Esophagus mucosa (tissue), 1 donor: Measurements from ENCODE around the gene TMEM117. TPM values are rescaled to one million over a fixed set of nuclear protein-coding genes. Genes with fewer than 3 reads are reported as not detected.
"Not testable (repeated sequence)": the region's sequence is repeated elsewhere in the genome, so short reads cannot be mapped to it uniquely, and the experiment has no call there.

ENCODE experiments used
- ATAC-seq: fragments of 200-7000 bp; cut with Tn5 transposase; one replicate; pipeline ENCODE4 v1.9.1; 2020
- total RNA-seq: library from RNA; stranded (reverse); gene quantifications from one replicate; pipeline ENCODE4 v1.2.4, GENCODE V29; 2023
- donor health status: DM: yes; HTN: yes; CAD: no.

Gene TMEM117
- total RNA-seq, 1 donor from 2014 or later: 14.3 TPM

DNA sequence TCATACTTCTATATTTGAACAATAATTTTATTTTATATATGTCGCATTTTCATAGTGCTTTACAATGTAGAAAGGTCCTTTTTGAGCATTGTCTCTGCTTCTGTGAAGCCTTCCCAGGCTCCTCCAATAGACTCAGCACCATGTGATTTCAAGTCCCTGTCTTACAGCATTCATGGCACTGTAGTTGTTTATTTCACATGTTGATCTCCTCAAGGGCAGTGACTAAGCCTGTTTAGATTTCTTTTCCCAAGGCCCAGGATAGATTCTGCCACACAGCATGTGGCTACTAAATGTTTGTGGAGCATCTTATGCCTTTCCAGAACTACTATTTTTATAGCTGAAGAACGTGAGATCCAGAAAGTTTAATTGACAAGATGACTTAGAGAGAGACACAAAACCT, 391.7 kb downstream of the TMEM117 start:
- no peak for ATAC-seq

DNA sequence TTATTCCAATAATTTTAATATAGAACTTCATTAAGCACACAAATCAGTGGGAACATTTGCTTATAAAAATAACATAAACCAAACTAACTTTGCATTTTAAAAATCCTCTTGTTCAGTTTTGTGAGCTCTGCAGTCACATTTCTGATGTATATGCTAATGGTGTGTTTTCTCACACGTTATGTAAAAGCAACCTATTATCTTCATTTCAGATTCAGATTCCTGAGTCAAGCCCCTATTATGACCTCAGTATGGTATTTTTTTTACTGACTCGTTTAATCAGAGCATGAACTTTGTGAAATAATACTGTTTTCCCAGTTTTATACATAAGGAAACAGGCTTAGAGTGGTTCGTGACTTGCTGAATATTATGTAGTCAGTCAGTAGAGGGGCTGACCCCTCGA, 394.0 kb downstream of the TMEM117 start:
- ATAC-seq: no peak

DNA sequence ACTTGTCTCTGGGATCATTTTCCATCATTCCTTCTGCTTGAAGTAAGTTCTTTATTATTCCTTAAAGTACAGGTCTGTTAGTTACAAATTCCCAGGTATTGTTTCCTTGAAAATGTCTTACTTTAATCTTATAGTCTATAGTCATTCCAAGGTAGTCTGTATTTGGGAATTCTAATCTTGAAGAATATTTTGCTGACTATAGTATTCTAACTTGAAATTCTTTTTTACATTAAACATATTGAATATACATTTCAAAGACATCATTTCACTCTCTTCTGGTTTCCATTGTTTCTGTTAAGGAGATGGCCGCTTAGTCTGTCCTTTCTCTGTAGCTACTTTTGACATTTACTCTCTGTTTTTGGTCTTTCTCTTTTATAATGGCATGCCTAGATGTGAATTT, 399.8 kb downstream of the TMEM117 start:
- no peak for ATAC-seq

DNA sequence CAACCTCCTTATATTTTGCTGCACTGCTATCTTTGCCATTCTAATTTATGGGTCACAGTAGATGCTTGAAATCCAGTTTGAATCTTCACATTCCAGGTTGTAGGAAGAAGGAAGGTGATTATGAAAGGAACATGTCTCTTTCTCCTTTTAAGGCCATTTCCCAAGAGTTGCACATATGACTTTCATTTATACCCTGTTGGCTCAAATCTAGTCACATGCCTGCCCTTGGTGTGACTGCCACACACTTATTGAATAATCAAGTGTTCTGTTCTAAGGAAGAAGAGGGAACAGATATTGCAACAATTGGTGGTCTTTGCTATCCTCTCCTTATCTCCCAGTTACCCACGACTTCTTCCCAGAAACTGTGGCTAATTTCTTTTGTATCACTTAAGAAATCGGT, 404.3 kb downstream of the TMEM117 start:
- no peak for ATAC-seq

DNA sequence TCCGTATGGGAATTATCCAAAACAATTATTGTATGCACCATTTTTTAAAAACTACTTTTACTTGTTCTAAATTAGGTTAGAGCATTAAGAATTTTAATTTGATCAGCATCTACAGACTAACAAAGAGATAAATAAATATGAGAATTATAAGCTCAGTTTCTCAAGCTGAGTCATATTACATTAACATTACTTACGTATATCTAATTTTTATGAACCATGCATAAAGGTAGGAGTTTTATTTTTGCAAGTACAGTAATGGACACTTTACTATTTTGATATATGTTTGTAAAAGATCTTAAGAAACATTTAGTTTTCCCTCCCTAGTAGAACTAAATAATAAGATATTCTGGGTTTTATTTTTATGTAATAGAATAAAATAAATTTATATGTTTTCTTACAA, 410.1 kb downstream of the TMEM117 start:
- ATAC-seq: no peak

GRCh38 chr12:44246482-44247105, 410.7 kb downstream of the TMEM117 start:
- ATAC-seq: no peak

GRCh38 chr12:44247588-44247987, 411.7 kb downstream of the TMEM117 start:
- no peak for ATAC-seq

DNA sequence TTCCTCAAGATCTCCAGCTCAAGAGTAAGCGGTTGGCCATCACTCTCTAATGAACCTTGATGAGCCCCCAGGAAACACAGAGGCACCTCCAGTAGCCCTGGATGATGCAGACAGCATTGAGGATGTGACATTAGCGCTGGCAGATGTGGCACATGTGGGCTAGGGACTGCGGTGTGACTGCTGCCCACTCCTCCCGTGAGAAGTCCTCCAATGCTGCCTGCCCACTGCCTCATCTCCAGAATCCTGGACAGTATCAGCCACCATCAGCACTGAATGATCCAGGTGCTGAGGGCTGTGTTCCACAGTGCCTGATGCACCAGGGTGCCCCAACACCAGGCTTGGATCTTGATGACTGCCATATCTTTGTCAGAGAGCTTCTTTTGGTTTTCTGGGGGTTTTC, 412.6 kb downstream of the TMEM117 start:
- ATAC-seq: no peak

DNA sequence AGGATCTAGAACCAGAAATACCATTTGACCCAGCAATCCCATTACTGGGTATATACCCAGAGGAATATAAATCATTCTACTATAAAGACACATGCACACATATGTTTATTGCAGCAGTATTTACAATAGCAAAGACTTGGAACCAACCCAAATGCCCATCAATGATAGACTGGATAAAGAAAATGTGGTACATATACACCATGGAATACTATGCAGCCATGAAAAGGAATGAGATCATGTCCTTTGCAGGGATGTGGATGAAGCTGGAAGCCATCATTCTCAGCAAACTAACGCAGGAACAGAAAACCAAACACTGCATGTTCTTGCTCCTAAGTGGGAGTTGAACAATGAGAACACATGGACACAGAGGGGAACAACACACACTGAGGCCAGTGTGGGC, 414.6 kb downstream of the TMEM117 start:
- ATAC-seq: not testable (repeated sequence)

DNA sequence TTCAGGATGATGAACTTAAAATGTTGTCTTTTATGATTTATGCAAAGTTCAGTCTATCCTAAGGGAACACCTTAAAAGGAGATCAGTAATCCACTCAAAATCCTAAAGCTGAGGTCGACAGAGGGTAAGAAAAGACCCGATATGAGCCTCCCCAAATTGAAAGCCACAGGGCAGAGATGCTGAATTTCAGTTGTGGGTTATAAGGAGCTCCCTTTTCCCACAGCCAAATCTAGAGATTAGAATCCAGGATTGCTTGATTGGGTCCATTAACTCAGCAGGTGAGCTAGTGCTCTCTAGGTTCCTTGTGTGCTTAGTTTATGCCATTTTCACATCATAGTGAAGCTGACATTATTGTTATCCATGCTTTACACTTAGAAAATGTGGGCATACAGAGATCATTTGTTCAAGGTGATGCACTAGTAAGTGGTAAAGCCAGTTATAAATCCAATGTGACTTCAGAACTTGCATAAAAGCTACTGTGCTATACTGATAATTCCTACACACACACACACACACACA, 417.5 kb downstream of the TMEM117 start:
- no peak for ATAC-seq

DNA sequence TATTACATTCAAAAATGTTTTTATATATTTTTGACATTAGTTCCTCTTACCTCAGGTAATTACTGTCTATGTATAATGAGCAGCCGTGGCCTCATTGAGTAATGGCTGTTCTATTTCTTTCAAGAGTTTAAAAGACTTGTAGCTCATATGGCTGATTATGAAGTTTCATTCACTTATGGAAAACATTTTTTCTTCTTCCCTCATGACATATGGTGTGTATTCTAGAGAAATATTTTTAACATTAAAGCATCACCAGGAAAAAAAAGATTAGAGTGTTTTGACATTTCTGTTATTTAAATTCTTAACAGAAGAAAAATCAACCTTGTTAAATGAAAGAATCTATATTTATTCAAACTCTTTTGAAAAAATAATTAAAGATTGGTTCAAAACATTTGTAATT, 422.4 kb downstream of the TMEM117 start:
- ATAC-seq: no peak

DNA sequence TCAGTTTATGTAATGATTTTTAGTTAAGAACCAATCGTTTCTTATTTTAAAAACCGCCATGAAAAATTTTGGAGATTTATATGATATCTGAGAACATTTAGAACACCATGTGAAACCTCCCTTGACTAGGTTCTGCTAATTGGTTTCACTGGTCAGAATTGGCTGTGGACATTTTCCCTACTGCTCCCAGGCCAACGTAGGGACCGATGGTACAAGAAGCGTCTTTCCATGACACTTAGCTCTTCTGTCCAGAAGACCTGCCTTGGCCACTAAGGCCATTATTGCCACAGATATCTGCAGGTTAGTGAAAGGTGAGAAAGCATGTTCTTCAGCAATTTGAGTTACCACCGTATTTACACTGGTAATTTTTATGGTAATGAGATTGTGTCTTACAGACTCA, 424.0 kb downstream of the TMEM117 start:
- ATAC-seq: no peak

DNA sequence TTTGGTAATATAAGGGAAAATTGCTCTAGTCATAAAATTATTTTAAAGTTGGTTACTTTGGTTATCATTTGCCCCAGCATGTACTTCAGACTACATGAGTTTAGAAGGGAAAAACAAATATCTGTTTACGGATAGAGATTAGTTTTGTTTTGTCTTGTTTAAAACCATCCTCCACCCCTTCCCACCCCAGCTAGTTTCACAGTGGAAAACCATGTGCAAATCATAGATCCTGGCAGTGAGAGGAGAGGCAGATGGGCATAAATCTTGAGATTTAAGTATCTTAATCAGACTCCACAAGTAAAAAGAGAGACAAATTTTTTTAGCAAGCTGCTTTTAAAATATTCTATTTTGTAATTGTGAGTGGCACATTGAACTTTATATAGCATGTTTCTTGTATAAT, 424.7 kb downstream of the TMEM117 start:
- no peak for ATAC-seq

DNA sequence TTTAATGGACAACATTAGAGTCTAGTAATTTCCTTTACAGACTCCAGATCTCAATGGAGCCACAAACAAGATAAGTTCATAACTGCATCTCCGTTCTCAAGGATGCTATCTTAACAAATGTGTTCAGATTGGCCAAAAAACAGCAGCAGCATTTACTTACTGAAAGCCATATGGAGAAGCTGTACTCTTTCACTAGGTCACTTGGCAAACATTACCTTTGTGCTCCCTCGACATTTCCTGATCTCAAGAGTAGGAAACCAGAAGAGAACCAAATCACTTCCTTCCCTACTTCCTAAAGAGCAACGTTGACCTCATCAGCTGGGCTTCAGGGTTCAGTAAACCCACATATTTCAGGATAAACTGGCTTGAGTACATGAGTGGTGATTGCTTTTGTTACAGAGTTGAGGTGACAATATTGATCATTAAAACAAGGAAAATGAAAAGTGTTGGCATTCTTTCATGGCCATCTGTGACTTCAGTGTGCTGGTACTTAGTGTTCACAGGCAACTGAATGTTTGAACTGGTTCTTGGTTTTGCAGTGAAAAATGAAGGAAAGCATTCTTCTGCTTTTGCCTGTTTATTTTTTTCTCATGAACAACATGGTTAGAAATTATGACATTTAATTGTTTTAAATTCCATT, 449.6 kb downstream of the TMEM117 start:
- ATAC-seq: no peak

- no peak for ATAC-seq
Observed at GRCh38 chr12:44286336-44286735, 450.5 kb downstream of the TMEM117 start.

DNA sequence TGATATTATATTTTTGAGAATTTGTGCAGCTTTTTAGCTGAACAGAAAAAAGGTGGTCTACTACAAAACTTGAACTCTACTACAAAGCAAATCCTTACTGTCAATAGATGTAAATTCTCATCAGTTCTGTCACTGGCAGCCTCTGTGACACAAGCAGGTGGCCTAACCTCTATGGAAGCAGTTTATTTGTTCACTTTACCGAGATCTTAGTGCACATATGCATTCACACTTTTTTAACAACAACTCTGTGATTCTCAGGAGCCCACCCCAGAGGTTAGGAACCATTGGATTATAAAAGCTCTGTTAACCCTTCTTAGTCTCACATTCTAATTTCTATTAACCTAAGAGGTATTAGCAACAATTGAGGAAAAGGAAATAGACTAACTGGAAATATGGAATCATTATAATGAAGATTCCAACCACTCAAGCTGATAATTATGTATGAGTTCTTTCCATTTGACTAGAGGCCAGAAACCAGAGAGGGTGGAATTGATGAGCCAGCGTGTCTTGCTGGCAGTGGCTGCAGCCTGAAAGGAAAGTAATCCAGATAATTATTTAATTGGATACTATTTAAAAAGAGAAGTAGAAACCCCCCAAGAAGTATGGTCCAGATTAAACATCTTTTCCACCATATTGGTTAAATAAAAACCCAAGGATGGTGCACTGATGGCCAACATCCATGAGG, 451.1 kb downstream of the TMEM117 start:
- ATAC-seq: no peak

DNA sequence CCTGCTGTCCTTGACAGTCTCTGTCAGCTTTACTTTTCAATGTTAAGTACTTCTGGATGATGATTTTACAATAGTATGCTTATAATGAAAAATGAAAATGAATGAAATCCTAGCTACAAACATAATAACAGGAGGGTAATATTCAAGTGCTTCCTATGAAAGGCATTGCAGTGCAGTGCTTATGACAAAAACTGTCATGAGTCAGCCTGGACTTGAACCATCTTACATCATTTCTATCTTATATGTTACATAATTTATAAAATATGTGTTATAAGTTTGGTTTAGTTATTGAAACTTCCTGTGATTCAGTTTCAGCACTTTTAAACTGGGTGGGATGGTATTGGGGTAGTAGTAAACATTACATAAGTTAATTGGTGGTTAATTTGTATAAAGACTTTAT, 451.7 kb downstream of the TMEM117 start:
- ATAC-seq: no peak

- no peak for ATAC-seq
Observed at GRCh38 chr12:44294649-44295048, 458.8 kb downstream of the TMEM117 start.

DNA sequence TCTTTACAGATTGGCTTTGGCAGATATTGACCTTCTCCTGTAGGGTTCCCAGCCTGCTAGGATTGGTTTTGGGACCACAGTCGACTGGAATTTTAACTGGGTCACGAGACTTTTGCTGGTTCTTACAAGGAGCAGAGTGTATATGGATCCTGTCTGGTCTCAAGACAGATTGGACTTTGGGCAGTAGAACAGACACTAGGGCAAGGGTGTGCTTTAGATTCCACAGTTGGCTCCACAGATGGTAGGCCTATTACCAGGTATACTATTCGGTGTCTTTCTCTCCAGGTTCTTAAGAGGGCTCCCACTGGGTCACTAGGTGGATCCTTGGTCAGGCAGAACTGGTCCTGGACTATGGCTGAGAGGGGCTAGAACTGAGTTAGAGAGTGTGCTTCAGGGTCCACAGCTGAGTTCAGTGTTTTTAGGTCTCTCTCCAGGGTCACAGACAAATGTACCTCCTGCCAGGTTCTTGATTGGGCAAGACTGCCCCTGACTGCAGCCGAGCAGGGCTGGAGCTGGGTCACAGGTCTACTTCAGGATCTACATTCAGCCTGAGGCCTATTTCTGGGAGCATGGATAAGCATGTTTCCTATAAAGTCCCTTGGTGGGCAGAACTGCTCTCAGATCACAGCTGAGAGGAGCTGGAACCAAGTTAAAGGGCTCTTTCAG, 460.2 kb downstream of the TMEM117 start:
- no peak for ATAC-seq

- no peak for ATAC-seq
Observed at GRCh38 chr12:44296624-44297197, 460.8 kb downstream of the TMEM117 start.

DNA sequence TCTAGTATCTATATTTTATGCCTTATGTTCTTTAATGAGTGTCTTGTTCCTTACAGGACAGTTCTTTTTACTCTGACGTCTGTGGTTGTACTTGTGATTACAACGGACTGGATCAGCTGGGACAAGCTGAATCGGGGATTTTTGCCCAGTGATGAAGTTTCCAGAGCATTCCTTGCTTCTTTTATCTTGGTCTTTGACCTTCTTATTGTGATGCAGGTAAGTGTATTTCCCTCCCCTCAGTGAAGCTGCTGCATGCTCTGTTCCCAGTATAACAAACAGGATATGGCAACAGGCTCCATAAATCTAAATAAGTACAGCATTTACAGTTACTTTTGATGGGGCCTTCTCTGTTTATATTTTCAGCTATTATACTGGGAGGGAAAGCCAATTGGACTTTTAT, 463.6 kb downstream of the TMEM117 start:
- no peak for ATAC-seq

DNA sequence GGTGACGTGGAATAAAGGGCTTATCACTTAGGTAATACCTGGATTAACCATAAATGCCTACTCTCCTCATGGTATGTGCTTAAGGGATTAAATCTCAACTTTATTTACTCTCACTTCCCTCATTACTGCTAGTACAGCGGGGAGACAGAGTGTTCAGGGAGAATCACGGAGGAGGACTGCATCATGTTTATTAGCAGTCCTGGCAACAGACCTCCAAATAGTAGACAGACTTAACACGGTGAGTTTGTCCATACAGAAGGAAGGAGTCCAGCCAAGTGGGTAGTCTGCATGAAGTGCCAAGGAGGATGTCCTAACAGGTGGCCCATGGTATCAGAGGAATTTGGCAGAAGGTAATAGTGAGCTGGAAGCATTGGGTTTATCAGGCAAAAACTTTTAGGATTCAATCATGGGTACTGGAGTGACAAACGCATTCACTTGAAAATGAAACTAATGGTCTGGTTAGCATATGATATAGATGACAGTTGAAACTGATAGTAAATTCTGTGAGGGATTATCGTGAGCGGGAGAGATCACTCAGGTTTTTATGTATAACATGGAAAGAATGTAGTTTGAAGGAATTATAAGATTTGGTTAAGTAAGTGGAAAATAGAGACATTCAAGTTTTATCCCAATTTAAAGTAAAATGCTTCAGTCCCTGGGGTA, 471.8 kb downstream of the TMEM117 start:
- ATAC-seq: no peak

GRCh38 chr12:44313188-44313587, 477.3 kb downstream of the TMEM117 start:
- ATAC-seq: no peak
